Smooth muscle cell (in vitro differentiated cells): ENCODE data around the gene CHST11. TPM values are rescaled to one million over a fixed set of nuclear protein-coding genes. Genes with fewer than 3 reads are reported as not detected.

Source experiments
- DNase-seq: peaks from one replicate; lab custom pipeline; 2025; ENCODE audit not compliant: unreplicated experiment; lab: John Stamatoyannopoulos, UW
- H2AFZ ChIP-seq: fragments of 200-600 bp; sonication (generic); 2 replicates; pipeline ENCODE4 v1.6.0; 2016; ENCODE audit warnings: antibody characterized with exemption, low read depth, mild to moderate bottlenecking
- H3F3A ChIP-seq: fragments of 200-600 bp; sonication (generic); 2 replicates; pipeline ENCODE4 v1.6.0; 2017; ENCODE audit warnings: antibody characterized with exemption, low read depth
- H3K27ac ChIP-seq: fragments of 200-600 bp; sonication (generic); 2 replicates; pipeline ENCODE4 v1.5.1; 2016; ENCODE audit warnings: low read depth, mild to moderate bottlenecking
- H3K27me3 ChIP-seq: fragments of 200-600 bp; sonication (generic); 2 replicates; pipeline ENCODE4 v1.6.1; 2016; ENCODE audit warnings: low read depth, mild to moderate bottlenecking
- H3K36me3 ChIP-seq: fragments of 200-600 bp; sonication (generic); 2 replicates; pipeline ENCODE4 v1.5.1; 2016; ENCODE audit warnings: low read depth
- H3K4me1 ChIP-seq: fragments of 200-600 bp; sonication (generic); 2 replicates; pipeline ENCODE4 v1.5.1; 2016; ENCODE audit warnings: low read depth
- H3K4me2 ChIP-seq: fragments of 200-600 bp; sonication (generic); 2 replicates; pipeline ENCODE4 v1.6.0; 2016; ENCODE audit warnings: mild to moderate bottlenecking
- H3K4me3 ChIP-seq: fragments of 200-600 bp; sonication (generic); 2 replicates; pipeline ENCODE4 v1.5.1; 2016; ENCODE audit warnings: mild to moderate bottlenecking
- H3K79me2 ChIP-seq: fragments of 200-600 bp; sonication (generic); 2 replicates; pipeline ENCODE4 v1.6.0; 2016; ENCODE audit warnings: low read depth, mild to moderate bottlenecking
- H3K9ac ChIP-seq: fragments of 200-600 bp; sonication (generic); 2 replicates; pipeline ENCODE4 v1.6.0; 2016; ENCODE audit warnings: low read depth
- H3K9me3 ChIP-seq: fragments of 200-600 bp; sonication (generic); replicated peaks from 2 replicates; pipeline ENCODE4 v1.5.1; 2016; ENCODE audit warnings: low read depth
- H4K20me1 ChIP-seq: fragments of 200-600 bp; sonication (generic); 2 replicates; pipeline ENCODE4 v1.6.0; 2016; ENCODE audit warnings: low read depth
- CTCF ChIP-seq: fragments of 200-600 bp; sonication (generic); IDR thresholded peaks from 2 replicates; pipeline ENCODE4 v1.5.1; 2017; ENCODE audit warnings: borderline replicate concordance, mild to moderate bottlenecking, antibody characterized with exemption; ENCODE audit not compliant: insufficient read depth, poor library complexity, severe bottlenecking
- WGBS: methylation state at CpG from one replicate; pipeline ENCODE4 v1.1.7; 2016; ENCODE audit warnings: low lambda C conversion rate; 5-methylcytosine and 5-hydroxymethylcytosine counted together
- polyA plus RNA-seq: library from polyadenylated mRNA; unstranded; fragments of >200 nt; fragmentation: Nextera tagmentation; extraction: Ambion mirVana; gene quantifications from 2 replicates; pipeline ENCODE4 v1.2.1, GENCODE V29; 2016
- total RNA-seq: library from RNA; depleted of rRNA; stranded (reverse); fragments of >200 nt; gene quantifications from 2 replicates; pipeline ENCODE4 v1.2.3, GENCODE V29; 2014

CHST11 gene
- total and polyA plus RNA-seq, 2 experiments from 2014 or later: 6.9 to 10.2 TPM

DNA sequence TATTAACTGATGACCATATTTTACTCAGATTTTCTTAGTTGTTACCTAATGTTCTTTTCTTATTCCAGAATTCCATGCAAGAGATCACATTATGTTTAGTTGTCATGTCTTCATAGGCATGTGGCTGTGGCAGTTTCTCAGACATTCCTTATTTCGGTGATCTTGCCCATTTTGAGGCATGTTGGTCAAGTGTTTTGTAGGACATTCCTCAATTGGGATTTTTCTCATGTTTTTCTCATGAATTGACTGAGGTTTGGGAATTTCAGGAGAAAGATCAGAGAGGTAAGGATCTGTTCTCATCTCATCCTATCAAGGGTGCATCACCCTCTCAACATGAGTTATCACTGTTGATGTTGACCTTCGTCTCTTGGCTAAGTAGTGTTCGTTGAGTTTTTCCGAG lies 81.3 kb downstream of the CHST11 start:
- H3K4me3 ChIP-seq: no peak overlapping the region
- no peaks in the 10 kb centered on the region for H3K36me3 ChIP-seq
- peaks cover 32% of the 10 kb centered on the region for H4K20me1 ChIP-seq
- no peak for TF ChIP-seq CTCF
- no peak for DNase-seq
- no peaks in the 10 kb centered on the region for H3K9me3 ChIP-seq
- peaks cover 5% of the 10 kb centered on the region for H3K4me1 ChIP-seq
- H3K27me3 ChIP-seq: no peaks in the 10 kb centered on the region
- H3K27ac ChIP-seq: no peak overlapping the region
- no peaks in the 10 kb centered on the region for H3F3A ChIP-seq
- H3K4me2 ChIP-seq: no peak overlapping the region
- H2AFZ ChIP-seq: no peak overlapping the region
- H3K79me2 ChIP-seq: peaks cover 6% of the 10 kb centered on the region
- 91% methylated on average over 4 of the region's 4 CpGs for WGBS
- H3K9ac ChIP-seq: no peak overlapping the region

- no peaks in the 10 kb centered on the region for H3K9me3 ChIP-seq
- H3K4me1 ChIP-seq: peaks cover 5% of the 10 kb centered on the region
- H3K79me2 ChIP-seq: peaks cover 8% of the 10 kb centered on the region
- no peaks in the 10 kb centered on the region for H3K36me3 ChIP-seq
- no peak for DNase-seq
- no peak overlapping the region for H3K4me3 ChIP-seq
- no peak overlapping the region for H3K27ac ChIP-seq
- no peaks in the 10 kb centered on the region for H3K27me3 ChIP-seq
- no peaks in the 10 kb centered on the region for H3F3A ChIP-seq
- 98% methylated on average over 6 of the region's 6 CpGs for WGBS
- H2AFZ ChIP-seq: no peak overlapping the region
- H3K9ac ChIP-seq: no peak overlapping the region
- no peak for TF ChIP-seq CTCF
- peaks cover 30% of the 10 kb centered on the region for H4K20me1 ChIP-seq
- H3K4me2 ChIP-seq: no peak overlapping the region
Measured at GRCh38 chr12:104538891-104539462, 82.2 kb downstream of the CHST11 start.

GRCh38 chr12:104544836-104545235 lies 88.1 kb downstream of the CHST11 start:
- 57% methylated on average over 5 of the region's 5 CpGs for WGBS
- Histone ChIP-seq H3K4me1 (peaks cover 7% of the 10 kb centered on the region), H3K27me3 (no peaks in the 10 kb centered on the region), H3K36me3 (no peaks in the 10 kb centered on the region), H3K9me3 (no peaks in the 10 kb centered on the region), H2AFZ (no peak overlapping the region), H3K27ac (no peak overlapping the region), H4K20me1 (peaks cover 12% of the 10 kb centered on the region), H3K4me3 (no peak overlapping the region), H3K79me2 (peaks cover 8% of the 10 kb centered on the region), H3K4me2 (no peak overlapping the region), H3F3A (no peaks in the 10 kb centered on the region), H3K9ac (no peak overlapping the region)
- no peak for DNase-seq
- no peak for TF ChIP-seq CTCF

GRCh38 chr12:104546575-104546974 lies 89.8 kb downstream of the CHST11 start:
- Histone ChIP-seq H3F3A (no peaks in the 10 kb centered on the region), H3K4me1 (peaks cover 7% of the 10 kb centered on the region), H3K4me3 (no peak overlapping the region), H3K27ac (no peak overlapping the region), H3K79me2 (peaks cover 8% of the 10 kb centered on the region), H3K36me3 (no peaks in the 10 kb centered on the region), H3K4me2 (no peak overlapping the region), H4K20me1 (peaks cover 6% of the 10 kb centered on the region), H3K27me3 (no peaks in the 10 kb centered on the region), H3K9ac (no peak overlapping the region), H3K9me3 (no peaks in the 10 kb centered on the region), H2AFZ (no peak overlapping the region)
- DNase-seq: no peak
- TF ChIP-seq CTCF: no peak
- 71% methylated on average over 3 of the region's 3 CpGs for WGBS
